NCI-H1436 (cell line): ENCODE measurements around the gene PLCD3.

Experiments
- DNase-seq: peaks from one replicate; lab custom pipeline; 2025; lab: John Stamatoyannopoulos, UW

Gene PLCD3

DNA sequence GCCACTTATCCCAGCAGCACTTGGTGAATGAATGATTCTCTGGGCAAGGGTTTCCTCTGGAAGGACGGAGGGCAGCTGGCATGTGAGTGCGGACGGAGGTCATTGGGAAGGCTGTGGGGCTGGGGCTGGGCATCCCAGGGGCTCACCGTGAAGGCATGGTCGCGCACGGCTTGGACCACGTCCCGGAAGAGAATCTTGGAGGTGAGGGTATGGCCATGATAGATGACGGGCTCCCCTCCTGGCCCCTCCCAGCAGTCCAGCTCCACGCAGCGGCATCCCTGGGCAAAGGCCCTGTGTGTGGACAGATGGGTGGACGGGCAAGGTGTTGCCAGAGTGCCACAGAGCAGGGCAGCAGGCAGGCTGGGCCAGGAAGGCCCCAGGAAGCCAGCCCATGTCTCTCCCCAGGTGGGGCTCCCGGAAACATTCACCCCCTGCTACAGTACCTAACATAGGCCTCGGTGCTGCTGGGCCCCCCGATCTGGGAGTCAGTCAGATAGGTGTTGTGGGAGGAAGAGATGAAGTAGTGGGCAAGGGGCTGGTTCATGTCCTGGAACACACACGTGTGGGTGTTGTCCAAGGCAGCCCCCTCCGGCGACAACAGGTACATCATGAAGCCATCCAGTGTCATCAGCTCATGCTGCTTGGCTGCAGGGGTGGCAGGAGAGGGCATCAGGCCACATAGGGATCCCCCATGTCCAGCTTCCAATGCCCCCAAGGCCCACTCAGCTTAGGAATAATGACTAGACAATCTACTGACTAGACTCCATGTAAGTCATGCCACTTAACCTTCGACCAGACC, 14.3 kb downstream of the PLCD3 start:
- DNase-seq = no peak

DNA sequence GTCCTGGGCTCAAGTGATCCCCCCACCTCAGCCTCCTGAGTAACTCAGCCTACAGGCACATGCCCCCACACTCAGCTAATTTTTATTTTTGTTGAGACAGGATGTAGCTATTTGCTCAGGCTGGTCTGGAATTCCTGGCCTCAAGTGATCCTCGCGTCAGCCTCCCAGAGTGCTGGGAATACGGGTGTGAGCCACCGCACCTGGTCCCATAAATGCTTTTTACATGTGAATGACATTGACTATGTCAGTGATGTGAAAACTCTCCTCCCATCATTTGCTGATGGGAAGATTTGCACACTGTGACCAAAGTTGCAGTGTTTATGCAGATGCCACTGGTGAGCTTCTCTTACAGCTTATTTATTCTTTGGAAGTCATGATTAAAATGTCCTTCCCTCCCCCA, 15.0 kb downstream of the PLCD3 start:
- DNase-seq = no peak

DNA sequence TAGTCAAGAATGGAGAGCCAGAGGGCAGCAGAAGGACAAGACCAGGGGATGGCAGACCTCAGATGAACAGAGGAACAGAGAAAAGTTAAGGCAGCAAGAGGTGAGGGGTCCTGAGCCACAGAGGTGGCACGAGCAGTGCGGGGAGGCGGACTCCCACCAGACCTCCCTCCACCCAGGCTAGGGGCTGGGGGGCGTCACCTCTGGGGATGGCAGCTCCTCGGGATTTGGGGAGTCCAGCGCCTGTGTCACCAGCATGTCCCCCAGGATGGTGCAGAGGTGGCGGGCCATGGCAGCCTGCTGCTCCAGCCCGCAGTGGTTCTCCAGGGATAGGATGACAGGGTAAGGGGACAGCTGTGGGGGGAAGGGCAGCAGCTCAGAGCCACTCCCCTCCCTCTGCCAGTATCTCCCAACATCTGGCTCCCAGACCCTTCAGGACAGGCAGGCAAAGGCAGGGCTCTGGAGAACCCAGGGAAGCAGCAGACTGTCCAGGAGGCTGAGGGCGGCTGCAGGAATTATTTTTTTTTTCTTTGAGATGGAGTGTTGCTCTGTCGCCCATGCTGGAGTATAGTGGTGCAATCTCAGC, 15.8 kb downstream of the PLCD3 start:
- DNase-seq = no peak

DNA sequence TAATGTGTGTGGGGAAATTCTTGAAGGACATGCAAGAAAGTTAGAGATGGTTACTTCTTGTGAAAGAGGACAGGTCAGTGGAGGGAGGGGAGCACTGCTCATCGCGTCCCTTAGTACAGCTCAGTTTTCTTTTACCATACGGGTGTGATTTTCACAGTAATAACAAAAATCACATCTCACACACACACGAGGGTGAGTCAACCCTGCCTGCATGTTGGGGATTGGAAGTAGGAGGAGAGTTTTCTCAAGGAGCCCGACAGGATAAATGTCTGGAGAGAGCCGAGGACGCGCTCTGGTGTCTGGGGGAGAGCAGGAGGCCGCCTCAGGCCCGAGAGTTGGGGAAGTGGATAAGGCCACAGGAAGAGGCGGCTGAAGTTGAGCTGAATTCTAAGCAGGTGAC, 16.4 kb downstream of the PLCD3 start:
- DNase-seq = no peak

DNA sequence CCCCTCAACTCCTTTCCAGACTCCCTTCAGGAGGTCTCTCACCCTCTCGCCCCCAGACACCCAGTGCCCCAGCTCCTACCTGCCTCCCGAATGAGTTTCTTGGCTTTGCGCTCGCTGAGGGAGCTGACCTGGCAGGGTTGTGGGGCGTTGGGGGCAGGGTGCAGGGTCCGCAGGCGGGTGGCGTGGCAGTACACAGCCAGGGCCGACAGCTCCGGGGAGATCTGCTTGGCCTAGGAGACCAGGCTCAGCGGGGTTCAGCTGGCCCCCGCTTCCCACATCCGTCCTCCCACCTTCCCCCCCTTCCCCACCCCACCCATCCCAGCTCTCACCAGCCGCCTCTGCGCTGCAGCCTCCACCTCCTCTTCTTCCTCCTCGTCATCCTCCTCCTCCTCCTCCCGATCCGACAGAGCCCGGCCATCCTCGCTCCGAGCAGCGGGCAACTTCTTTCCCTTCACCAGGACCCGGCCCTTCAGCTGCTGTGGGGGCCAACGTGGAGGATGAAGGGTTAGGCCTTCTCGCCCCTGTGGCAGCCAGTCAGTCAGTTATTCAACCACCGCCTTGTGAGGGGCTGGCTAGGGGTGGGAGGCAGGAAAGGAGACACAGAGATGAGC, 17.2 kb downstream of the PLCD3 start:
- DNase-seq = no peak

DNA sequence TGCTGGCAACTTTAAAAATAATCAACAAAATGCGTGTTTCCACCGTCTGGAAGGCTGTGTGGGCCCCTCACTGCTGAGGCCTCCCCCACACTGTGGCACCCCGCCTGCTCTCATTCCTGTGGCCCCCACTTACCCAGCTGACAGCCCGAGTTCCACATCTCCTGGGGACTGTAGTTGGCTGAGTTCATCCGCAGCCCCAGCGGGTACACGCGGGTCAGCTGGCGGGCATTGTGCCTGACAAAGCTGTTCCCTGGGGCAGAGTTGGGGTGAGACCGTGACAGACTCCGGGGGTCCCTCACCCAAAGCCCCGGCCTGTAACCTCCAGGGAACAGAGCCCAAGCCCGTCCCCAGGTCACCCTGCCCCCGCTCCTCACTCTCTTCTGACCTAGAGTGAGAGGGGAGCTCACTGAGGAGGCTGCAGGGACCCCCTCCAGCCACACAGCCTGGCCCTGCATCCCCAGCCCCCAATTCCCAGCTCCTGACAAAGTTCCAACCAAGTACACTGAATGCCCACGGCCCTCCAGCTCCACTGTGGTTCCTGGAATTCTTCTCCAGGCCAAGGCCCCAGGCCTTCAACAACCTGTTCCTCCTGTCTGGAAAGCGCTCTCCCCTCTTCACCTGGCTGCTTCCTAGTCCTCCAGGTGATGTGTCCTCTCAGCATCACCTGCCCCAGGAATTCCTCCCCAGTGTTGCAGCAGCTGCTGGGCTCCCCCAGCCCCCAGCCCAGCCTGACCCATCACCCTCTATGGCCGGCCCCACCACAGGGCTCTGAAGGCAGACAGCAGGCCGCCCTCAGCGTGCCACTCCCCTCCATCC, 18.0 kb downstream of the PLCD3 start:
- DNase-seq = no peak

DNA sequence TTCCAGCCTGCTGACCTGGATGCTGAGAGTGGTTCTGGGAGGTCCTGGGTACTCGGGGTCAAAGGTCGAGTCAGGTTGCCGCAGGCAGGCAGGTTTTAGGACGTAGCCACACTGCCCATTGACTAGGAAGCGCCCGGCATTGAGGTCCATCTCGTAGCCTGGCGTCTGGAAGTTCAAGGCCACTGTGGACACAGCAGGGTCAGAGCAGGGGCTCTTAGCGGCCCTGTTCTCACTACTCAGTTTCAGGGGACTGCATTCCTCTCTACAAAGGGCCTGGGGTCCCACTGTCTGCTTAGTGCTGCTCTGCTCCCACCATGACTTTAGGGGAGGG, 18.9 kb downstream of the PLCD3 start:
- DNase-seq = no peak

DNA sequence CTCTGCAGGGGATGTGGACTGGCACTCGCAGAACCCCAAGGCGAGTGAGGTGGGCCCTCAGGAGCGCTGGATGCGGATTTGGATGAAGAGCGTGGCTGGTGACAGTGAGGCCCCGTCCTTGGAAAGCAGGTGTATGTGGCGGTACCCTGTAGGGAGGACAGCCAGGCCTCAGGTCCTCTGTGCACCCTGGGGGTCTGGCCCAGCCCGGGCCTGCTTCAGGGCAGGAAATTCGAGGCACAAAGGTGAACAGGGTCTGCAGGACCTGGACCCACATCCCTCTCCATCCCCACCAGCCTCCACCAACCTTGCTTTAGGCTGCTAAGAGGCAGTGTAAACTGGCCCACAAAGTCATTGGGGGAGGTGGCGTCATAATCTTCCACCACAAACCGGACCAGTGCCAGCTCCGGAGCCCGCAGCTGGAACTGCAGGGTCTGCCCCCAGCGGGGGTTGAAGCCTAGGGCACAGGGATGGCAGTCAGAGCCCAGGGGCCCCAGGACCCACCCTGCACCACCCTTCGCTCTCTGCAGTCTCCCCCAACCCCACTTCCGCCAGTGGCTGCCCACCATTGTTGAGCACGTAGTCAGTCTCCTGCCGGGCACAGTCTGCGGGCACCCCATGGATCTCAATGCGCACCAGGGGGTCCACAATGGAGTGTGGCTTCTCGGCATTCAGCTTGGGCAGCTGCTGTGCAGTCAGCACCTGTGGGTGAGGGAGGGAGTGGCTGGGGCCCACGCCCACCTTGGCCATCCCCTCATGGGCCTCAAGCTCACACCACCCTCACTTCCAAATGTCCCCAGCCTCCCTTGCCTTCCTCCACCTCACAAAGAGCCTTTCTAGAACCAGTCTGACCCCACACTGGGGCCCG, 19.5 kb downstream of the PLCD3 start:
- DNase-seq = no peak

DNA sequence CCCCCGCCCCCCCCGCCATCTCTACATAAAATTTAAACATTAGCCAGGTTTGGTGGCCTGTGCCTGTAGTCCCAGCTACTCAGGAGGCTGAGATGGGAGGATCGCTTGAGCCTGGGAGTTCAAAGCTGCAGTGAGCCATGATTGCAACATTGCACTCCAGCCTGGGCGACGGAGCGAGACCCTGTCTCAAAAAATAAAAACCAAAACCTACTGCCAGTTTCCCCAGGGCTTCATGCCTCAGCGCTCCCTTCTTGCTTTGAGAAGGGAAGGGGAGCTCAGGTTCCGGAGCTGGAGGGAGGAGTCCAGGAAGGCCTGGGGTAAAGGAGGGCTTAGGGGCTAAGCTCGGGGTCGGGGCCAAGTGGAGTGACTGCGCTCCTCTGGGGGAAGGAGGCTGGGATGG, 20.5 kb downstream of the PLCD3 start:
- no peak for DNase-seq

DNA sequence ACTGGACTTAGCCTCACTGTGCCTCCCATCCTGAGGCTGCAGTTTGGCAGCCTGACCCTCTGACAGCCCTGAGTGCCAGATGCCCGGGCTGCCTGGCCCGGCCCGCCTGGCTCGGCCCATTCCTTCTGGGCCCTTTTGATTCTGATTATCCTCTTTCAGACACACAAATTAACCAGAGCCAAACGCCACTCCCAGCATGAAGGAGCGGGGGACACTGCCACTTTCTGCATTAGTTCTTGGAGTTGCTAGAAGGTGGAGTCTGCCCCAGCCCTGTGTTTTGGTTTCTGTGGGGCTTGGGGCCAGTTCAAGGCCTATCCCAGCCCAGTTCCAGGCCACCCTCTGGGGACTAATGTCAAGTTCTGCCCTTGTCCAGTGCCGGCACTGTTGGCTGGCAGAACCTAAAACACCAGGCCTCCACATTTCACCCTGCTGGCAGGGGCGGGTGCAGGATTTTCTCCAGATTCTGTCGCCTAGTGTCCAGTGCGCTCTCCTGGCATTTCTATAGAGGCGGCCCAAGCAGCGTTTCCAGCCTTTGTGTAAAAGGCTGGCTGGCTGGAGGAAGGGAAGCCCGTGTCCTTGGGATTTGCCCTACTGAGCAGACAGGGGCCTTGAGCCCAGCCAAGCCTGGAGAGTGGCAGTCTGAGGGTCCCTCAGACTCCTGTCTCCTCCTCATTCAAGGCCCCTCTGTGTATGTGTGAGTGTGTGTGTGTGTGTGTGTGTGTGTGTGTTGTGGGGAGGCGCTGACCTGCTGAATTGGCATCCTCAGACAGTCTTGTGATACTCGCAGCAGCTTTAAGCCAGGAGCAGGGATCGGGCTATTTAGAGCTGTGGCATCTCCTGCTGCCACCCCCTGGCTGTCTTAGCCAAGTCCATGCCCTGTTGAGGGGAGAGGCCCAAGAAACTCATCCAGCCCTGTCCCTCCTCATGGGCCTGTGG, 21.4 kb downstream of the PLCD3 start:
- DNase-seq = no peak

DNA sequence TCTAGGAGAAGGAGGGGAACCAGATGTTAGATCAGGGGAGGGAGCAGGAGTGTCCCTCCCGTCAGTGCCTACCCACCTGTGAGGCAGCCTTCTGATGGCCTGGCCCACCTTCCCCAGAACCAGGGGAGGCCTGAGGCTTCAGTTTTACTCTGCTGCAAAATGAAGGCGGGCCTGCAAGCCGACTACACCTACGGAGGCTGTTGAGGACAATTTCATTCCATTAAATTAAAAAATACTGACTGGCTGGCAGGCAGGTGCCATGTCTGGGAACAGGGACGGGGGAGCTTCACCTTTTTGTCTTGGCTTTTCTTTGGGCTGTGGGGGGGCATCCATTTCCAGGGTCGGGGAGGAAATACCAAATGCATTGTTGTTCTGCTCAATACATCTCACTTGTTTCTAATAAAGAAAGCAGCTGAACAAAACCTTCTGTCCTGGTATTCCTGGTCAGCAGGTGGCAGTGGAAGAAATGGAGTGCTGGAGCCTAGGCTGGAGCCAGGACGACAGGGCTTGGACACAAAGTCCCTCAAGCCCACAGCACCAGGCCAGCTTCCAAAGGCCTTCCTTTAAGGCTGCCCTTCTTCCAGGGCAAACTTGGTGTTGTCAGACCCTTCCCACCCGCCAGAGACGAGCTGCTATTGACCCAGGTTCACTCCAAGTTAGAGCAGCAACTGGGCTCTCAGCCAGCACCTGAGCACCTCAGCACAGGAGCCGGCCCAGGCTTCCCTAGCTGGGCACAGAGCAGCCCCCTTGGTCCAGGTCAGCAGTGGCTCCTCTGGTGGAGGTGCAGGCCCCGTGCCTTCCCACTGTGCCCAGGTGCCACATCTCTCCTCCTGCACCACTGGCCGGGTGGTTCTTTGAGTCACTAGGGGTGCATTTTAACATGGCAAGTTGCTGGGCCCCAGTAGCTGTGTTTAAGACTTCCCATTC, 23.5 kb downstream of the PLCD3 start:
- no peak for DNase-seq

DNA sequence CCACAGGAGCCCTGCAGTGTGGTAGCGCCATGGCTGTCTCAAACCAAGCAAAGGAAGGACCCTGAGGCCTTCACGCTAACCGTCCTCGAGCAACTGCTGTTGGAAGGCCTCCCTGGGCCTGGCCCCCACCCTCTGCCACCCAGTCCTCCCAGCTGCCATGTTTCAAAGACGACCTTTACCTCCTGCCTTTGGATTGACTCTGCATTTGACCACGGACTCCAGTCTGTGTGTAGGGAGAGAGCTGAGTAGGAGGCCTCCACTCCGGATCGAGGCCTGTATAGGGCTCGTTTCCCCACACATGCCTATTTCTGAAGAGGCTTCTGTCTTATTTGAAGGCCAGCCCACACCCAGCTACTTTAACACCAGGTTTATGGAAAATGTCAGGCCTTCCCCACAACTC, 24.3 kb downstream of the PLCD3 start:
- DNase-seq = no peak

DNA sequence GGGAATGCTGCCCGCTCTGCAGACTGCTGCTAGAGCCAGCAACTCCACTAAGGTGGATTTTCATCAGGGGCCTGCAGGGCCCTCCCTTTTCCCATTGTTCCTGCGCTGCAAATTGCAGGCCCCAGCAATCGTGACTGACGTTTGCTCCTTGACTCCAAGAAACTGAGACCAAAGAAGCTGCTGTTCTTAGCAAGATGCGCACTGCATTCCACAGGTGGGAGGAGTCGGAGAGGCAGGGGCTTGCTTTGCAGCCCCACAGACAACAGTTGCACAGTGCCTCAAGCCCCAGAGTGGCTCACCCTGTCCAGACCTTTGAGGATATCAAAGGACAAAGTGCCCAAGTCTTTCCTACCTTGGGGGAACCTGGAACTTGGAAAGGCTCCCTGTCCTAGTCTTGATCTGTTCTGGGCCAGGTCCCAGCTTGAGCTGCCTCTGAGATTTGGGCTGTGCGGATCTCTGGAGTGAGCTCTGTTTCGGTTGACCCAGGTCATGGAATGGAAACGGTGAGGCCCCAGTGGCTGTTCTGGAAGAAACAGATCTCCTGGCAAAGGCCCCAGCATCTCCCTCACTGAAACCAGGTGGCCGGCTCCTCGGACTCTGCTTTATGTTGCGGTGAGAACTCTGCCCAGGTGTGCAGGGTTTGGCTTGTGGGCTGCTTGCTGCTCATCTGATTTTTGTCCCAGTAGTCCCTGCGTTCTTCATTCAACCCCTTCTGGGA, 24.9 kb downstream of the PLCD3 start:
- DNase-seq = no peak

DNA sequence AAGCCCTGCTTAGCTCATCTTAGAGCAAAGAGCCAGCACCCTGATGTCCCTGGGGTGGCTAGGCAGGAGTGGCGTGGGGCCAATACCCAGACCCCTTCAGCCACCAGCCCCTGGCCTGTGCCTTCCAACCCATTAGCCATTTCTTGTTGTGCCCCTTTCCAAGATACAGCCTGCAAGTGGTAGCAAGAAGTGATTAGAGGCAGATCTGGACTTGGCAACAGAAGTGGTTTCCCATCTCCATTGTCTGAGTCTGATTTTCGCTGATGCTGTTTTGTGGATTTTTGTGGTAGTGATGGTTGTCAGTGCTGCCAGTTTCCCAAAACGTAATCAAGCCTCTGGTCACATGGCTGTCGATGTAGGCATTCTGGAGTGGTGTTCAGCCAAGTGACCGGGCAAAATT, 25.7 kb downstream of the PLCD3 start:
- DNase-seq = no peak

DNA sequence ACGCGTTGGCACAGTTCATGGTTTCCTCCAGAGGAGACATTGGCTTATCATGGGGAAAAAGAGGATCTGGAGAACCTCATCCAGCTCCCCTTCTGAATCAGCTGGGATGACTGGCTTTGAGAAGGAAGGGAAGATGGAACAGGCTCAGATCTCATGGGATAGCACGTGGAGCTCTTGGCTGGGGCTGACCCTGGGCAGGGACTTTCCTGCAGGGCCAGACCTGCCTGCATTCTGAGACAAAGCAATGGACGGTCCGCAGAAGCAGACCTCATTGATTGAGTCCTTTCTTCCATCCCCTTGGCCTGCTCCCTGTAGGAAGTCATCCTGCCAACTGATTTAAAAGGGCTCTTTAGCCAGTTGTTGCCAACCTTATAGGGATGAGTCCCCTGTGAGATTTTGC, 26.2 kb downstream of the PLCD3 start:
- no peak for DNase-seq

DNA sequence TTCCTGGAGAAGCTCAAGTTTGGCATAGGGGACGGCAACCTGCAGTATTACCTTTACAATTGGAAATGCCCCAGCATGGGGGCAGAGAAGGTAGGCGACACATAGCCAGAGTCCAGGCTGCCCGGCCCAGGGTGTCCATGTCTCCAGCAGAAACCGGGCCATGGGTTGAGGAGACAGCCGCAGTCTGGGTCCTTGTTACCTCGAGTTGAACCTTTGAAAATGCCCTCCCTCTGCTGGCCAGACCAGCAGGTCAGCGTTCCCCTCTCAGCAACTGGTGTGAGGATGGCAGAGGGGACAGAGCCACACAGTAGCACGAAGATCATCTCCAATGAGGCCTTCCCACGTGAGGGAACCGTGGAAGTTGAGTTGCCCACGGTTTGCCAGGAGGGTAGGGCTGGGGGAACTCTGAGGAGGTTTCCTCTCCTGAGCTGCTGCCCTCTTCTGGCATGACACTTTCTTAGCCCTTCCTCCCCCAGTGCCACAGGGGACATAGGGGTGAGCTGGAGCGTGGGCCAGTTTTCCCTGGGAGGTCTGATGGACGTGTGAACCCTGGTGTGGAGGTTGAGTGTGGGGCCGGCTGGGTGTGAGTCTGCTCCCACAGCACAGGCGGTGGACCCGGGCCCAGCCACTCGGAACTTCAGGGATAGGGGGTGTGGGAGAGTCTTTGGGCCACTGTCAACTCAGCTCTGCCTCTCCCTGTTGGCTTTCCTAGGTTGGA, 27.2 kb downstream of the PLCD3 start:
- DNase-seq = no peak

DNA sequence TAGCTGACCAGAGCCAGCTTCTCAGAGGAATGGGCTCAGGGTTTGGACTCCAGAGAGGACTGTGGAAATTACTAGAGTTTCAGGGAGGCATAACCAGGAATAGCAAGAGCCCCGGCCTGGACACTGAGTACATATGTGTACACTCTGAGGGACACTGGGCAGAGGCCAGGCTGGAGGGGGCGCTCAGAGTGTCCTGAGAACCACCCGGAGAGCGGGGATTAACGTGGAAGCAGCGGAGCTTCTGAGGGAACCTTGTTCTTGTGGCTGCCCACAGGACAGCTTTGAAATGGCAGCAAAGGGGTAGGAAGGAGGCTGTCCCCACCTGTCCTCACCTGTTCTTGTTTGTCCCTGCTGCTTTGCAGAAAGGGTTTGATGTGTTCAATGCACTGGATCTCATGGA, 27.8 kb downstream of the PLCD3 start:
- no peak for DNase-seq

DNA sequence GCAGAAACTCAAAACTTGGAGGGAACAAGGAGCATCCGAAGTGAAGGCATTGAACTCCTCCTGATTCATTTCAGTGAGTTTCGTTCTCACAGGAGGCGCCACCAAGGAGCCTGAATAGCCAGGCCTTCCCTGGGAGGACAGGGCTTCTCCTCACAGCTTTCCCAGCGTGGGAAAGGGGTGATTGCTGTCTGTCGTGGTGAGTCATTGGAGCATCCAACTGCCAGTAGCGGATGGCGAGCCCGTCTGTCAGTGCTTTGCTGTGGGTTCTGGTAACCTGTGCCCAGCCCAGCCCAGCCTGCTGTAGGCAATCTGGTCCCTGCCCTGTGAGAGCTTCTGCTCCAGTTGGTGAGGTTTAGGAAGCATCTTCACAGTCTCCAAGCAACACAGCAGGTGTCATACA, 28.3 kb downstream of the PLCD3 start:
- no peak for DNase-seq
